Lower leg skin (tissue), 3 donors: ENCODE data around the gene GRB10.

Experiments
- CTCF ChIP-seq, 3 donors: fragments of 450-650 bp; IDR thresholded peaks; one replicate each; pipeline ENCODE4 v1.5.1; 2016; ENCODE audit warnings: antibody characterized with exemption in 3 of 3, mild to moderate bottlenecking in 3 of 3, moderate library complexity in 2 of 3
- POLR2A ChIP-seq, 2 donors: fragments of 450-650 bp; IDR thresholded peaks; one replicate each; pipeline ENCODE4 v1.6.1; 2016 to 2017; ENCODE audit warnings: antibody characterized with exemption in 2 of 2, mild to moderate bottlenecking in 1 of 2, moderate library complexity in 1 of 2

- TF ChIP-seq CTCF (IDR thresholded peaks at IDR 0.05) (no peak), POLR2A (IDR thresholded peaks at IDR 0.05) (no peak)
These were observed 64.4 kb downstream of the GRB10 start for GRCh38 chr7:50718311-50718710.
